Activated CD4-positive, alpha-beta T cell treated with anti-CD3 and anti-CD28 coated beads, Interleukin-2, amount 50 U/mL, for 24 hours (primary cell): Measurements from ENCODE around the gene HEG1.

Experiments
- DNase-seq, 2 donors: peaks; one replicate each; pipeline ENCODE4 v3.0.0-alpha.2; 2020; ENCODE audit warnings: low read depth in 1 of 2, low spot score in 1 of 2

Gene HEG1

DNA sequence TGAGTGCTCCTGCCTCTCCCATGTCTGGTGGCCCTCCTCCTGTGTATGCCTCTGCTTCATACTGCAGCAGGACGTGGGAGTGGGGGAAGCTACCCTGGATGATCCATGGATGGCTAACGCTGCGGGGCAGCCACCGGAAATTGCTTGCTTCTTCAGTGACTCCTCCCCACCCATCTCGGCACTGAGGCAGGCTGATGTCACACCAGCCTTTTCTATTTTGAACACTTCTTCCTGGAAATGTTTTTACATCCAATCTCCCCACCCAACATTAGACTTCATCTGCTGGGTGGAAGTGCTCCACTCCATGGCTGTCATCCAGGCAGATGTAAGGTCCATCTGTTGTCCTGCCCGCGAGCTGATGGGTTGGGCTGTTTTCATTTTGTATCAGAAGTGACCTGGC is 62.3 kb downstream of the HEG1 start:
- DNase-seq: no peak

DNA sequence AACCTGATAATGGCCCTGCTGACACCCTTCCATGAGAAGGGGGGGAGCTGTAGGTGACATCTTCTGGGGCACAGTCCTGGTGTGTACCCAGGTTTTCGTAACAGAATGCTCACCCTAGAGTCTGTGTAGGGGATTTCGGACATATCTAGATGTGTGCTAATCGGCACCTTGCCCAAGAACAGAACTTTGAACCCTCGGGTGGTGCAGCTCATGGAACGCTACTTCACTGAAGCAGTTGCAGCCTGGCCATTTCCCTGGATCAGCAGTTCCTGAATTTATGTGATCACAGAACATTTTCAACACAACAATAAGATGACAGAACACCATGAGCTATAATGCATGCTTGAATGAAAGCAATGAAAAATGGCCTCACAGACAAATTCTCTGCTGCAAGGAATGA is 63.8 kb downstream of the HEG1 start:
- DNase-seq: no peak

DNA sequence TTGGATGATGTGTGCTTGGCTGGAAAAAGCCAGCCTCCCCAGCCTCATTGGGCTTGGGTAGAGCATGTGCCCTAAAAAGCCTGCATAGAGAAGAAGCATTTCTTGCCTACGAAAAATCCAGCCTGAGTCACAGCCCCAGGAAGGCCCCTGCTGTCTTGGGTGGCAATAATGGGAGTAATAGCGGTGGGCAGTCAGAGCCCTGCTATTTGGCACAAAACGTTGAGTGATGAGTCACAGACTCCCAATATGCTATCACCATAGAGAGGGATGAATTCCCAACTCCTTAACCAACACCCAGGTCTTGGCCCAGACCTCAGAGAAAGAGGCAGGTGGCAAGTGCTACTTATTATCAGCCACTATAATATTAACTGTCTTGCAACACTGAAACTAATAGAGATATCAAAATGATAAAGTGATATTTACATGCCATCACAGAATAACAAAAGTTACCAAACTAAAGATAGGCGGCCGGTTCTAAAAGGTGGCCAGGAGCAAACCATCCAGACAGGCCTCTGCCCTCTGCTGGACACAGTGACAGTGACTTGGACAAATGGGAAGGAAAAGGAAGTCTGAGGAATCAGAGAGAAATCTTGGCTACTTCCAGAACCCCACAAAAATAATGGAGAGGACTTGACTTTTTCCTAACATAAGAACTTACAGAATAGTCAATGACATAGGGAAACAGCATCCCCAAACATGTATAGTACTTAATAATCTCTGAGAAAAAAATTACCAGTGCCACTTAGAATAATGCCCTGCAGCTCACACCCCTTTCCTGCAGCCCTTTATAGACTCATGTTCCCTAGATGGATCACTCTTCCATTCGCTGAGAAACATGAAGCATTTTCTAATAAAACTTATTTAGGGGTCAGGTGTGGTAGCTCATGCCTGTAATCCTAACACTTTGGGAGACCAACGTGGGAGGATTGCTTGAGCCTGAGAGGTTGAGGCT is 69.3 kb downstream of the HEG1 start:
- no peak for DNase-seq

DNA sequence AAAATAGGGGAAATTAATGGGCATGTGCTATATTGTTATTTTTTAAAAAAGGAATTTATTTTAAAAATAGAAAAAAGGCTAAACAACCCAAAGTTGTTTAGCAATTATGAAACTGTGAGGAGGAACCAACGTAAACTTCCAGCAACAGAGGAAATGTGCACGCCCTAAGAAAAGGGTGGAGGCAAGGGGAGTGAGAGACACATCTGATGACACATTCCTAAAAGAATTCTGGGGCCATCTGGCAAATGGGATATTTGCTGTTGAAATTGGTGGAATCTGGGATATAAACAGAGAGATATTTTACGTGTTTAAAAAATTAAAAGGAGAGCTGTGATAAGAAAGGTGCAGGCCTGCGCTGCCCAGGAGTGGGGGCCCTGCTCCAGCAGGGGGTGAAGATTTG is 70.4 kb downstream of the HEG1 start:
- no peak for DNase-seq

DNA sequence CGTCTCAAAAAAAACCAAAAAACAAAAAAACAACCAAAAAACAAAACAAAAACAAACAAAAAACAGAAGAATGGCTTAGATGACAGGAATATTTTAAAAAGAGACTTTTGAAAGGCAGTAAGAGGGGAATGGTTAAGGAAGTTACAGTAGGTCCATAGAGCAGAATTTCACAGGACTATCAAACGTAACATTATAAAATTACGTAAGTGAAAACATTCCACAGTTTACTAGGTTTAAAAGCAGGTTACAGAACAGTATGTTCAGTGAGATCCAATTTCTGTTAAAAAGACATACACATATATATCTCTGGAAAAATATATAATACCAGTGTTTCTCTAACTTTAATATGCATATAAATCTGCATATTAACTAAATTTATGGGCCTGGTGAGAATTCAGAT is 71.0 kb downstream of the HEG1 start:
- no peak for DNase-seq

DNA sequence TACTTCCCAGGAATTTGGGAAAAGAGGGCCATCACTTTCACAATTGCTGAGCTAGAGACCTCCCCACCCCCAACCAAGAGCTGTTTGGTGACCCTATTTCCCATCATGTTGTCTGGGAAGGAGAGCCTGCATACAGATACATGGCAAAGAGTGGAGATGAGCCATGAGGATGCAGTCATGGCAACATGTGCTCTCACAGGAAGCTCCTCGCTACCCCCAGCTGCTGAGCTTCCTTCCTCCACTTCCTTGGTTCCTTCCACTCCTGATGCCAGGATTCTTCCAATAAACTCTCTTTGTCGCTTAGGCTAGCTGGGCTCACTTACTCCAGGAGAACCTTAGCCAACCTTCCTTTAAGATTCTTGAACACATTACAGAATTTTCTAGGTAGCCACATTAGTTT is 72.9 kb downstream of the HEG1 start:
- no peak for DNase-seq

DNA sequence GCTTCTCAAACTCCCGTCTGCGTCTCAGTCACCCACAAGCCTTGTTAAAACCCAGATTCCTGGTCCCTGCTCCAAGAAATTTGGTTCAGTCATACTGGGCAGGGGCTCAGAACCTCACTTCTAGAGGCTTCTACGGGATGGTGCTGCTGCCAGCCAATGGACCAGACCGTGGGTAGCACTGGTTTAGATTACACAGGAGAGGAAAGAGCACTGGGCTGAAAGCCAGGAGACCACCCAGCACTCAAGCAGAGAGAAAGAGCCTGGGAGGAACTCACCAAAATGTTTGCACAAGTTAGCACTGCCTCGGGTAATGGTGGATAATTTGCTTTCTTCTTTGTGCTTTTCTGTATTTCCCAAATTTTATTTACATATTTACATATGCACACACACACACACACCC is 74.3 kb downstream of the HEG1 start:
- DNase-seq: no peak

DNA sequence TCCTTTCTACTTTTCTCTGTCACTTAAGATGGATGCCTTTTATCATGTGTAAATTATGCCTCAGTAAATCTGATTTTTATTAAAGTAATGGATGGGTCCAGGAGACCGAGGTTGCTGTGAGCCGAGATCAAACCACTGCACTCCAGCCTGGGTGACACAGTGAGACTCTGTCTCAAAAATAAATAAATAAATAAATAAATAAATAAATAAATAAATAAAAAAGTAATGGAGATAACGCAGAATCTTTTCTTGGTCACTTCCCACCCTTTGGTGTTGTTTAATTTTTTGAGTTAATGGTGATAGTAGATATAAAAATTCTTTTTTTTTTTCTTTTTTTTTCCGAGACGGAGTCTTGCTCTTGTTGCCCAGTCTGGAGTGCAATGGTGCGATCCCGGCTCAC is 77.2 kb downstream of the HEG1 start:
- DNase-seq: no peak

DNA sequence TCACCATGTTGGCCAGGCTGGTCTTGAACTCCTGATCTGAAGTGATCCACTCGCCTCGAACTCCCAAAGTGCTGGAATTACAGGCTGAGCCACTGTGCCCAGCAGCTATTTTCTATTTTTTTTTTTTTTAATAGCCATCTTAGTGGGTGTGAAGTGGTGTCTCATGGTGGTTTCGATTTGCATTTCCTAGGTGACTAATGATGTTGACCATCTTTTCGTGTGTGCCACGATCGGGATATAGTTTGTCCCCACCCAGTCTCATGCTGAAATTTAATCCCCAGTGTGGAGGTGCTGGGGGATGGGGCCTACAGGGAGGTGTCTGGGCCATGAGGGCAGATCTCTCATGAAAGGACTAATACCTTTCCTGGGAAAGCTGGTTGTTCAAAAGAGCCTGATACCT is 79.4 kb downstream of the HEG1 start:
- no peak for DNase-seq

DNA sequence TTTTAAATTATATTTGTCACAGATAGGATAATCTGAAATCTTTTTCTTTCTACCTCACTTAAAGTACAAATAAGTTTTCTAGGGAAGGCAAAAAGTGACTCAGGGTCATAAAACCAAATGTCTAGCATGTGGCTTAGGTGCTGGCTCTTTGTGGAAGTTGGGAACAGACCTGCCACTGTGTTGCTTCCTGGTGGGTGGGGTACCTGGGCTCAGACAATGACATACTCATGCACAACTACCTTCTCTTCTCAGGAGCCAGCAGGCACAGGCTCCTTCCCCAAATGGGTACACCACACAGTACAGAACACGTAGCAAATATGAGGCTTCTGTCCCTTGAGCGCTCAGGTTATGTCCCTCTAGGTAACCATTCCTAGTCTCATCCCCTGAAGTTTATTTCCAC is 81.1 kb downstream of the HEG1 start:
- no peak for DNase-seq

DNA sequence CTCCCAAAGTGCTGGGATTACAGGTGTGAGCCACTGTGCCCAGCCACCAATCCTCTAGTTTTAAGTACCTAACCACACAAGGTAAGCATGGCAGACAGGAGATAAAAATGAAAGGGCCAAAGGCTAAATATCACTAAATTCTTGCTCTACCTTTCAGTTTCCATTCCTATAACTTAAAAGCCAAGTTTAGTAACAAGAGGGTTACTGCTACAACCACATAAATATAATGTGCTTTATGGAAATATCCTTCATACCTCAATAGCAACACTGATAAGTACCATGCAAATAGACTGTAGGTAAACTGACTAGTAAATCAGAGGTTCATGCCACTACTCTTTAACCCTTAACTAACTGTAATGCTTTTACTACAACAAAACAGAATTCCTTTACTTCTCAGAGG is 82.5 kb downstream of the HEG1 start:
- no peak for DNase-seq

DNA sequence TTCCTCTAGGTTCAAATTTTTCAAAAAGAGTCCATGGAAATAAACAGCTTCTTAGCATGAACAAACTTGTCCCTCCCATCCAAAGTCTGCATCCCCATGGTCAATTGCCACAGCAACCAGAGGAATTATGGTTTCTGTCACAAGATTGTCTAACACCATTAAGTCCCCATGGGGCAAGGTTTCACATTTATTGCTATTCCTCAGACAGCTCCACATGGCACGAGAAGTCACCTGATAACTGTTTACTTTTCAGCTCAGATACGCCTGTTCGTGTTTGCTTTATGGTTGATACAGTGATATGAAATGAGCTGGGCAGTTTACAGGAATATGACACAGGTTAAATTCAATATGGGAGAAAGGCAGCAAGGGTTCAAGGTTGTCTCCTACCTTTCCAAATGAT is 83.3 kb downstream of the HEG1 start:
- DNase-seq: no peak

DNA sequence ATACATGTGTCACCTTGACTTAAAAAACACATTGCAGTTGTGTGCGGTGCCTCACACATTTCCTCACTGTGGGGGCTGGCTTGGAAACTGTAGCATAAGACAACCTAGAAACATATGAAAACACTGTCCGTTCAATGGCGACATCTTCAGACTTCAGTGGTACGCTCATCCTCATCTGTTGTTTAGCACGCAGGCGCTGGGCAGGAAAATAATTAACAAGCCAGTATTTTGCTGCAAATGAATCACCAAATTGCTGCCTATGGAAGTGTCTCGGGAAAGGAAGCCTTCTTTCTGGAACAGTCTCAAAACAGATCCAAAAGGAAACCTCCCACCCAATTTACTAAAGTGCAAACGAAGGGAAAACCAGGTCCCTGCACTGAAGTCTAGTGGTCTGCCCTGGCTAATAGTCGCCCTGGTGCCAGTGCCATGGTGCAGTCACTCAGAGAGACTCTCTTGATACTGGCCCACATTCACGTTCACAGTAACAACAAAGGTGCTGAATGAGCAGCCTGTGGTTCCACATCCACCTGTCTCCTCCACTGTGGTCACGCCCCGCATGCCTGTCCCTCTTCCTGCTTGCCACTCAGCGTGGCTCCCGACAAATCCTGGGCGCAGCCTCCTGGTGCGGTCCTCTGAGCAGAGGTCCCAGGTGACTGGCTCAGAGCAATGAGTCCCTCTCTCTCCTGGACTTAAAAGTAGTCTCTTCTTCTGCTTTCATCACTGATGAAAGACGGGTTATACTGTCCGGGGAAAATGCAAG is 85.7 kb downstream of the HEG1 start:
- DNase-seq: no peak

DNA sequence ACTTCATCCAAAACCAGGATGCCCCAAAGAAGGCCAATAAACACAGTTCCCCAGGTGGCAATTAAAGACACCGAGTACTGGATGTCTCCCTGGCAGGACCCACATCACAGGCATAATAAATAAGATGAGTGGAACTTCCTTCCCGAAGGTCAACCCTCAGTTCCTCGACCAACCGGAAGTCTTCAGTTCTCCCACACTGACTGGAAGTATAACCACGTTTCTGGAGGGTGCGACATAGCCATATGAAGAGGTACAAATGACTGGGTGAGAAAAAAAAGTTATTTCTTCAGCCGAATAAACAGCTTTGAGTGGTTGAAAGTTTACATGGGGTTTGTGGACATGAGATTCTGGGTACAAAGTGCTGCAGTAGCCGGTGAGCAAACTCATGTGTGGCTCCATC is 86.6 kb downstream of the HEG1 start:
- no peak for DNase-seq

DNA sequence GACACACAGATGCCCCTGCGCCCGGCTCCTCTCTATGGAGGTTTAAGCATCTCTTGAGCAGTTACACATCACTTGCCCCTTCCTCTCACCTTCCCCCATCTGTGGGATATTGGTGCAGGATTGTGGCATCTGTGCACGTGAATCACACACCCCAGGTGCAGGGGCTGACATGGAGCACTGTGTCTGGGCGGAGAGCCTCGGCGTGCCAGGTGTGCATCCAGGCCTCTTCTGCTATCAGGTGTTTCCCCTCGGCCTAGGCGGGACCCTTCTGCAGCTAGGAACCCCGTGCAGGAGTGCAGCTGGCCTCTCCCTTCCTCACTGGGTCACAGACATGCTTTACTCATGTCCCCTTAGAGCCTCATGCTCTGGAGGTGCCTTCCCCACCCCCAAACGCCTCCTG is 87.8 kb downstream of the HEG1 start:
- DNase-seq: no peak

DNA sequence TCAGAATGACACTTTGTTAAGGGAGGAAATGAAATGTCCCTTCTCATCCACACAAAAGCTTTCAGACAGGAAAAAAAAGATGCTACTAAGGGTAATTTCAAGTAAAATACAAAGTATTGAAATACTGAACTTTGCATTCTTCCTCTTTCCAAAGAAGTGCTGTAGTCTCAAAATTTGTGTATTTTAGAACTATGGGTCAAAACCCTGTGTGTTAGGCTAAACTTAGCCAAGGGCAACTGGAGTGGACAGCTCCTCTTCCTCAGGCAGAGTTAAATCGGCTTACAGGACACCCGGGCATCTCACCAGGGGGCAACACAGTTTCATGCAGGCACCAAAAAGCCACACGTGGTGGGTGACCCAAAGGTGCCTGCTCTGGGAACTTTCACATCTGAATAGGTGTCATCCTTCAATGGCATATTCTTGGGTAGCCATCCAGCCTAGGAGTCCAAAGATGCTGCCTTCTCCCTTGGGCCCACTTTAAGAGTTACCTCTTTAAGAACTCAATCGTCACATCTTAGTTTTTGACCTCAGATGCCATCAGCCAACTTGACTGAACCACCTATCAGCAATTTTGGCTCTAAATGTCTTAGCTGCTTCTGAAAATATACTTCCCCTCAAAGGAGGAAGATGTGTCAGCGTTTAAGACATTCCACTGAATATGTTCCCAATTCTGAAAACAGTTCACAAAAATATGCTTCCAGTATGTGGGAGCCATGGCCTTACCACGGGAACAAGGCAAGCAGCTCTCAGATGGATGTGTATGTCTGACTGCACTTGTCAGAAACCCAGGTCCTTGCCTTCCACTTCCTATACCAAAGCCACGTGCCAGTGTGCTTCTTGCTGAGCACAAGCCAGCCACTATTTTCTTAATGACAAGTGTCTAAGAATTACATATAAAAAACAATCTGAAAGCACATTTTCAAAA is 89.0 kb downstream of the HEG1 start:
- DNase-seq: no peak

DNA sequence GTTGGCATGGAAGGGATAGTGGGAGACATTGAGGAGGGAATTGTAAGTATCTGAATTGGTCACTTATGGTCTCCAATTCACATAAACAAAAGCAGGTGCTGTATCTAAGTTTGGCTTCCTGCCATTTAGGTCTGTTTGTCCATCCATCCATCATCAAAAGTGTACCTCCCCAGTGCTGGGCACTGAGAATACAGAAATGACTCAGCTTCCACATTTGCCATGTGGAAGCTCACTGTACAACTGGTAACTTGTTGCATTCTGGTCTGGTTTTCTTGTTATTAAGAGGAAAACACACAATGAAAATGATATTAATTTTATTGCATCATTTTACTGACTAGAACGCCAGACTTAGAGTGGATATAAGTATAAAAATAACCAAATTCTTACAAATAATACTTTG is 90.4 kb downstream of the HEG1 start:
- no peak for DNase-seq

DNA sequence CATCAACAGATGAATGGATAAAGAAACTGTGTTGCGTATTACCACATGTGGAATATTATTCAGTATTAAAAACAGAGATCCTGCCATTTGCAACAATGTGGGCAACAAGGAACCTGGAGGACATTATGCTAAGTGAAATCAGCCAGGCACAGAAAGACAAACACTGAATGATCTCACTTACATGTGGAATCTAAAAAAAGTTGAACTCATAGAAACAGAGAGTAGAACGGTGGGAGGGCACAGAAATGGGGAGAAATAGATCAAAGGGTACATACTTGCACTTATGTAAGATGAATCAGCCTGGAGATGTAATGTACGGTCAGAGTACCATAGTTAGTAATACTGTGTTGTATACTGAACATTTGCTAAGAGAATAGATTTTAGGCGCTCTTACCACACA is 91.4 kb downstream of the HEG1 start:
- DNase-seq: no peak

DNA sequence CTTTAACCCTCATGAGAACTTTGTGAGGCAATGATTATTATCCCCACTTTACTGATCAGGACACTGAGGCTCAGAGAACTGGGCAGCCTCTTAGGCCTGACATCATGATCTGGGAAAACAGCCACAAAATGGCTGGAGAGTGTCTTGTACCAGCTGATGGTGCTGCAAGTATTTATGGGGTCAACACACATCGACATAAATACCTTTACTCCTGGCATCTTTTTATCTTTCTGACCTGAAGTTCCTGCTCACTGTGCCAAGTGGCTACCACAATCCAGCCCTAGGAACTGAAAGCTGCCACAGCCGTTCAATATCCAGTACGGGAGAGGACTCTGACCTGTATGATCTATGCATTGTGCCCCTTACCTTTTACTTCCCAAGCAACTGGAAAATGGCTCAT is 92.0 kb downstream of the HEG1 start:
- no peak for DNase-seq

DNA sequence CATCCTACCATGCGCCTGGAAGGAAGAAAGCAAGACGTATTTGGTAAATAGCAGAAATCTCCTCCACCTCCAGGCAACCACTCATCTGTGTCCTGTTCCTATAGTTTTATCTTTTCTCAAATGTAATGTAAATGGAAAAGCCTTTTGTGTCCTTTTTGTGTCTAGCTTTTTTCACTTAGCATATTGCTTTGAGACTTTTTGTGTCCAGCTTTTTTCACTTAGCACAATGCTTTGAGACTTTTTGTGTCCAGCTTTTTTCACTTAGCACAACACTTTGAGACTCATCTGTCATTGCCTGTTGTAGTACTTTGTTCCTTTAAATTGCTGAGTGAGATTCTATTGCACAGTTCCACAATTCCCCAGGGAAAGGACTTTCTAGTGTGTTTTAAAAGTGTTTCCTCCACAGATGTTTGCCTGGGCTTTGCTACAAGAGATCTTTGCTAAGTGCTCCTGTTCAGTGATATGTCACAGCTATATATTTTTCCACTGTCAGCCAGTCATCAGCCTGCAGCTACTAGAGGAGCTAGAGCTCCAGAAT is 93.3 kb downstream of the HEG1 start:
- no peak for DNase-seq

DNA sequence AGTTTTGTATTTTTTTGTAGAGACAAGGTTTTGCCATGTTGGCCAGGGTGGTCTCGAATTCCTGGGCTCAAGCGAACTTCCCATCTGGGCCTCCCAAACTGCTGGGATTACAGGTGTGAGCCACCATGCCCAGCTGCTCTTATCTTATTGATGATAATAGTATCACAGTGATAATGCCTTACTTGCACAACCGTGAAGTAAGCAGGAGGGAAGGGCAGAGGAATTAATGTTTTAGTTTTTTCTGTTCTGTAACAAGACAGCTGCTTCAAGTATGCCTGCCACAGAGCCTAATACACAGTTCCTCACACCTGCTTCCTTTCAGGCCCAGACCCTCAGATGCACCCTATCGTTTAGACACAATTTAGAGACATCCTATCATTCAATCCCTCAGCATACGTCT is 95.1 kb downstream of the HEG1 start:
- no peak for DNase-seq
